ENCODE measurements around the gene SLC35F1. TPM values are rescaled to one million over a fixed set of nuclear protein-coding genes. Genes with fewer than 3 reads are reported as not detected.

Gene SLC35F1
- total RNA-seq, 1 donor: not detected

DNA sequence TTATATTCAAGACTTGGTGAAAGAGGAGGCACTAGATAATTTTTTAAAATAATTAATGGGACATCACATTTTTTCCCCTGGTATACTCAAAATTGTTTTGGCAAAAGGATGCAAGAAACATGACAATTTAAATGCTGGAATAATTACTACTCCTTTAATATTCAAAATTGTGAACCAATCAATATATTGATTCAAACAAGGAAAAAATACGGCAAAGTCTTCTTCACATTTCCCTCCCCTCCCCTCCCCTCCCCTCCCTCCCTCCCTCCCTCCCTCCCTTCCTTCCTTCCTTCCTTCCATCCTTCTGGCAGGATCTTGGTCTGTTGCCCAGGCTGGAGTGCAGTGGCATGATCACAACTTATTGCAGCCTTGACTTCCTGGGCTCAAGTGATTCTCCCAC lies 4.1 kb downstream of the SLC35F1 start:
- no peak for DNase-seq (ENCODE audit: low read depth)
- no peak overlapping the region for H3K4me3 ChIP-seq (ENCODE audit: low read depth, low read length)

DNA sequence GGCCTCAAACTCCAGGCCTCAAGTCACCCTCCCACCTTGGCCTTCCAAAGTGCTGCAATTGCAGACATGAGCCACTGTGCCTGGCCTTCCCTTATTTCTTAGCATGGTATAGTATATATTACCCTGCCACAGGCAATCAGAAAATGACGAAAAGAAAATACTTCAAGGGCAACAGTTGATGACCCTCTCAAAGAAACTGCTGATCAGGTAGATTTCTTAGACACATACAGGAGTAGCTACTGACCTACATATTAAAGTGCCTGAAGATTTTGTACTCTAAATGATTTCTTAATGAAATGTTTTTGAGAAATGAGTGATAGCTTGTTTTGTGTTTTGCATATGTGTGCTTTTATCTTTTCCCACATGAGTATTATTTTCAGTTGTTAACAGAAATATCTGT lies 4.6 kb downstream of the SLC35F1 start:
- no peak overlapping the region for H3K4me3 ChIP-seq (ENCODE audit: low read depth, low read length)
- TF ChIP-seq, protein P1, sequence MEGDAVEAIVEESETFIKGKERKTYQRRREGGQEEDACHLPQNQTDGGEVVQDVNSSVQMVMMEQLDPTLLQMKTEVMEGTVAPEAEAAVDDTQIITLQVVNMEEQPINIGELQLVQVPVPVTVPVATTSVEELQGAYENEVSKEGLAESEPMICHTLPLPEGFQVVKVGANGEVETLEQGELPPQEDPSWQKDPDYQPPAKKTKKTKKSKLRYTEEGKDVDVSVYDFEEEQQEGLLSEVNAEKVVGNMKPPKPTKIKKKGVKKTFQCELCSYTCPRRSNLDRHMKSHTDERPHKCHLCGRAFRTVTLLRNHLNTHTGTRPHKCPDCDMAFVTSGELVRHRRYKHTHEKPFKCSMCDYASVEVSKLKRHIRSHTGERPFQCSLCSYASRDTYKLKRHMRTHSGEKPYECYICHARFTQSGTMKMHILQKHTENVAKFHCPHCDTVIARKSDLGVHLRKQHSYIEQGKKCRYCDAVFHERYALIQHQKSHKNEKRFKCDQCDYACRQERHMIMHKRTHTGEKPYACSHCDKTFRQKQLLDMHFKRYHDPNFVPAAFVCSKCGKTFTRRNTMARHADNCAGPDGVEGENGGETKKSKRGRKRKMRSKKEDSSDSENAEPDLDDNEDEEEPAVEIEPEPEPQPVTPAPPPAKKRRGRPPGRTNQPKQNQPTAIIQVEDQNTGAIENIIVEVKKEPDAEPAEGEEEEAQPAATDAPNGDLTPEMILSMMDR (IDR thresholded peaks at IDR 0.05; ENCODE audit: insufficient read depth, low read depth, low read length): no peak
- DNase-seq (ENCODE audit: low read depth): no peak

More for the DNA sequence above, 4.1 kb downstream of the SLC35F1 start:
- TF ChIP-seq, protein P1 (IDR thresholded peaks at IDR 0.05; ENCODE audit: insufficient read depth, low read depth, low read length): no peak

GRCh38 chr6:117915846-117916245 lies 8.8 kb downstream of the SLC35F1 start:
- no peak for DNase-seq (ENCODE audit: low read depth)
- H3K4me3 ChIP-seq (ENCODE audit: low read depth, low read length): no peak overlapping the region
- TF ChIP-seq, protein P1 (IDR thresholded peaks at IDR 0.05; ENCODE audit: insufficient read depth, low read depth, low read length): no peak

DNA sequence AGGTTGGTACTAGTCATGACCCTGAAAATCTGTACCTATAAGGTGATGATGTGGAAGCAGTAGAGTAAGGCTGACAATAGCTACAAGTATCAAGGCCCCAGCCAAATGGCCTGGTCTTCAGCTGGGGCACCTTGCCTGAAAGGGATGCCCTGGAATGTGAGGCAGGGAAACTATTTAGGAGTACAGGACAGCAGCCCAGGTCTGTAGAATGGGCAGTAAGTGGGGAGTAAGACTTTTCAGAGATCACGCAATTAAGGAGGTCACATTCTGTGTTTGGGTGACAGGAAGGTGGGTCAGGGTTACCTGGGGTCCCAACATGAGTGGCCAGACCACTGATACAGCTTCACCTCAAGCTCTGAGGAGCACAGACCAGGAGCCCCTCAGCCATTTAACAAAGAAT lies 9.4 kb downstream of the SLC35F1 start:
- TF ChIP-seq, protein P1 (IDR thresholded peaks at IDR 0.05; ENCODE audit: insufficient read depth, low read depth, low read length): no peak
- no peak for DNase-seq (ENCODE audit: low read depth)
- H3K4me3 ChIP-seq (ENCODE audit: low read depth, low read length): no peak overlapping the region

GRCh38 chr6:117917176-117917575 lies 10.1 kb downstream of the SLC35F1 start:
- no peak overlapping the region for H3K4me3 ChIP-seq (ENCODE audit: low read depth, low read length)
- TF ChIP-seq, protein P1 (IDR thresholded peaks at IDR 0.05; ENCODE audit: insufficient read depth, low read depth, low read length): no peak
- DNase-seq (ENCODE audit: low read depth): no peak

DNA sequence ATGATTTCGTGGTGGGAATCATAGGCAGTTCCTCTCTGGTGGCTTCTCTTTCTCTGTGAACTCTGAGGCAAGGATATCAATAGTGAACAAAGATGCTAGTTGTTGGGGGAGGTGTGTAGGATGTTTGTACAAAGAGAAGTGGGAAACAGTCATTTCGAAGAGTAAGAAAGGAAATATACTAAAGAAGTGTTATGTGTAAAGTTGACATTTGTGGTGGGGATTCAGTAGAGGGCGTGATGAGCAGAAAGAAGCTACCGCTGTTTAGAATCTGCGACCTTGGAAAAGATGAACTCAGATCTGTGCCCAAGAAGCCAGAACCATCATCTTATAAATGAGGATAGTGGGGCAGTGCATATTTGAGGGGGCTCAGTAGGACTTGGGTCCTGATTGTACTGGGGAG lies 11.4 kb downstream of the SLC35F1 start:
- H3K4me3 ChIP-seq (ENCODE audit: low read depth, low read length): no peak overlapping the region
- TF ChIP-seq, protein P1 (IDR thresholded peaks at IDR 0.05; ENCODE audit: insufficient read depth, low read depth, low read length): no peak
- DNase-seq (ENCODE audit: low read depth): no peak

DNA sequence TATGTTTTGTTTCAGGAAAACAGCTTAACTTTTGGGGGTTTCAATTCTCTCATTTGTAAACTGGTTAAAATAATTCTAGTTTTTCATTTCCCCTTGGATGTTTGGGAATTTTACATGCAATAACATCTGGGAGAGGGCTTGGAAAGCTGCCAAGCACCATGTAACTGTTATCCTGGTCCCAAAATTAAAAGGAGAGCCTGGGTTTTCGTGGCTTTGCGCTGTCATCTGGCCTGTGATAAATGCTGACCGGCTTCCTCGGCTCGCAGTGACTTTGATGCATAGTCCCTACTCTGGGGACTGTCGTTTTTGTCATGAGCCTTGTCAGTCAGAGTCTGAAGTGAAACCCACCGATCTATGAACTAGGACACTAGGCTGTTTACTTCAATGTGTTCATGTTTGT lies 12.2 kb downstream of the SLC35F1 start:
- no peak for DNase-seq (ENCODE audit: low read depth)
- no peak overlapping the region for H3K4me3 ChIP-seq (ENCODE audit: low read depth, low read length)
- TF ChIP-seq, protein P1 (IDR thresholded peaks at IDR 0.05; ENCODE audit: insufficient read depth, low read depth, low read length): no peak
